DOHH2 (cell line): ENCODE results near the gene GPR61.
A peak's percentile ranks its signal among the peaks of the same experiment; 100 is the strongest.

ENCODE experiments used
- CTCF ChIP-seq: fragments of 200-600 bp; sonication (generic); IDR thresholded peaks from one replicate; pipeline ENCODE4 v1.5.1; 2014; ENCODE audit warnings: antibody characterized with exemption, mild to moderate bottlenecking, low read depth, low read length; ENCODE audit not compliant: poor library complexity, severe bottlenecking
- EZH2phosphoT487 ChIP-seq: fragments of 200-600 bp; sonication (generic); IDR thresholded peaks from 2 replicates; pipeline ENCODE4 v1.6.1; 2017; ENCODE audit warnings: borderline replicate concordance, mild to moderate bottlenecking, antibody characterized with exemption, low read length, moderate library complexity, mixed read lengths

GRCh38 chr1:109490029-109490933 lies 49.4 kb upstream of the GPR61 start:
- TF ChIP-seq CTCF (peak; percentile 77), EZH2phosphoT487 (no peak)
